PC-3 (cell line): ENCODE measurements around the gene SLC44A2. TPM values are rescaled to one million over a fixed set of nuclear protein-coding genes. Genes with fewer than 3 reads are reported as not detected.

Experiments used
- ATAC-seq: fragments of 200-7000 bp; cut with Tn5 transposase; 2 replicates; pipeline ENCODE4 v1.9.1; 2020; ENCODE audit warnings: mild to moderate bottlenecking, moderate library complexity
- BruUV-seq: library from RNA; stranded (reverse); fragments of 400-500 nt; replicated peaks from 2 replicates; lab custom pipeline; 2021; lab: Mats Ljungman, UMichigan
- CTCF ChIA-PET: fragments of 300-600 bp; sonication (Branson Sonifier 250); formaldehyde crosslinking; loops from one replicate; lab custom pipeline; 2022; ENCODE audit warnings: antibody characterized with exemption; lab: Charles Lee
- POLR2A ChIA-PET: fragments of 300-600 bp; sonication (Branson Sonifier 250); formaldehyde crosslinking; loops from one replicate; lab custom pipeline; 2022; ENCODE audit warnings: antibody characterized with exemption; ENCODE audit not compliant: unreplicated experiment; lab: Charles Lee
- DNase-seq: peaks from one replicate; pipeline ENCODE4 v3.0.0-alpha.2; 2015
- H2AFZ ChIP-seq: fragments of 300-600 bp; sonication (generic); 2 replicates; pipeline ENCODE4 v1.6.0; 2016; ENCODE audit warnings: antibody characterized with exemption, low read length
- H3F3A ChIP-seq: fragments of 300-600 bp; sonication (generic); one replicate; pipeline ENCODE4 v1.6.0; 2017; ENCODE audit warnings: antibody characterized with exemption, low read length, control low read depth, mild to moderate bottlenecking; ENCODE audit not compliant: unreplicated experiment
- H3K27ac ChIP-seq: fragments of 300-600 bp; sonication (generic); 2 replicates; pipeline ENCODE4 v1.5.1; 2016; ENCODE audit warnings: mild to moderate bottlenecking, low read length
- H3K27me3 ChIP-seq: fragments of 300-600 bp; sonication (generic); 2 replicates; pipeline ENCODE4 v1.6.1; 2016; ENCODE audit warnings: low read length, mixed read lengths
- H3K36me3 ChIP-seq: fragments of 300-600 bp; sonication (generic); 2 replicates; pipeline ENCODE4 v1.6.1; 2016; ENCODE audit warnings: low read depth, mixed run types, low read length, mixed read lengths
- H3K4me1 ChIP-seq: fragments of 300-600 bp; sonication (generic); 2 replicates; pipeline ENCODE4 v1.5.1; 2016; ENCODE audit warnings: low read length; ENCODE audit not compliant: insufficient read depth
- H3K4me2 ChIP-seq: fragments of 300-600 bp; sonication (generic); 2 replicates; pipeline ENCODE4 v1.6.0; 2016; ENCODE audit warnings: low read length
- H3K4me3 ChIP-seq: fragments of 300-600 bp; sonication (generic); 2 replicates; pipeline ENCODE4 v1.5.1; 2016; ENCODE audit warnings: mild to moderate bottlenecking, low read length, mixed read lengths
- H3K79me2 ChIP-seq: fragments of 300-600 bp; sonication (generic); 2 replicates; pipeline ENCODE4 v1.6.1; 2017; ENCODE audit warnings: low read length, mixed read lengths
- H3K9ac ChIP-seq: fragments of 300-600 bp; sonication (generic); 2 replicates; pipeline ENCODE4 v1.6.0; 2016; ENCODE audit warnings: mild to moderate bottlenecking, low read length
- H3K9me2 ChIP-seq: fragments of 300-600 bp; sonication (generic); replicated peaks from 2 replicates; pipeline ENCODE4 v1.6.1; 2016; ENCODE audit warnings: mixed run types, low read length, mixed read lengths
- H3K9me3 ChIP-seq: fragments of 300-600 bp; sonication (generic); 2 replicates; pipeline ENCODE4 v1.6.1; 2016; ENCODE audit warnings: low read length, mixed read lengths
- H4K20me1 ChIP-seq: fragments of 300-600 bp; sonication (generic); 2 replicates; pipeline ENCODE4 v1.6.1; 2016; ENCODE audit warnings: low read length, mixed read lengths
- EZH2 ChIP-seq: fragments of 300-600 bp; sonication (generic); IDR thresholded peaks from one replicate; pipeline ENCODE4 v1.6.1; 2017; ENCODE audit warnings: antibody characterized with exemption, mild to moderate bottlenecking, low read length; ENCODE audit not compliant: unreplicated experiment
- EZH2phosphoT487 ChIP-seq: fragments of 300-600 bp; sonication (generic); IDR thresholded peaks from 2 replicates; pipeline ENCODE4 v1.6.1; 2018; ENCODE audit warnings: mild to moderate bottlenecking, antibody characterized with exemption, low read length, borderline replicate concordance
- intact Hi-C: fragments of 100-400 bp; cut with micrococcal nuclease; formaldehyde crosslinking; loops from 2 replicates; pipeline ENCODE4 v1.9.0; 2023
- total RNA-seq: library from RNA; depleted of rRNA; stranded (reverse); fragments of >200 nt; gene quantifications from 2 replicates; pipeline ENCODE4 v1.2.3, GENCODE V29; 2014
- TF ChIP-seq, protein P1 (sequence below): fragments of 300-600 bp; sonication (generic); conservative IDR thresholded peaks from 2 replicates; pipeline ENCODE4 v1.5.1; 2017; ENCODE audit warnings: antibody characterized with exemption, low read depth, mild to moderate bottlenecking, low read length

SLC44A2 gene
- total RNA-seq, 1 experiment from 2014 or later = 63.9 TPM

DNA sequence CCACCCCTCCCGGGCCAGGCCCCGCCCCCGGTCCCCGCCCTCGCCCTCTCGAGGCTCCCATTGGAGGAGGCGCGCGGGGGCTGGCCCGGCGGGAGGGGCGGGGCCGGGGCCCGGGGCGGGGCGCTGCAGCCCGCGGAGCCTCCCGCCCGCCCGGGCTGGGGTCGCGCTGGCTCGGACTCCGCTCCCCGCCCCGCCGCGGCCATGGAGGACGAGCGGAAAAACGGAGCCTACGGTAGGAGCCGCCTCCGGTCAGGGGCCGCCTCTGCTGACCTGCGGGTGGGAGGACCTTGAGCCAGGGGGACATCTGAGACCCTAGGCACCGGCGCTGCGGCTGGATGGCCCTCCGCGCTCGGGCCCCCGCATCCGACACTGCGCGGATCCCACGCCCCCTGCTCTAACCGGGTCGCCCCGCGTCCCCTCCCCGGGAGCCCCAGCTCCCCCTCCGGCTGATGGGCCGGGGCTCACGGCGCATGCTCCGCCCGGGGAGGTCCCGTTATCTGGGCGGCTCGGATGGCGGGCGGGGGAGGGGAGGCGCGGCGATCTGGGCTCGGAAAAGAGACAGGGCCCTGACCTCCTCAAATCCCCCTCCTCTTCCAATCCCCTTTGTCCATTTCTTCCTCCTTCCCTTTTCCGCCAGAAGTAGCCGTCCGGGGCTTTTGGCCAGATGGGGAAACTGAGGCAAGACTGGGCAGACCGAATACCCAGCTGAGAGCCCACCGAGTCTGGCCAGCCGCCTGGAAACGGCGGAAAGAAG lies 22.8 kb upstream of the SLC44A2 start:
- peak; percentile 97 for ATAC-seq
- DNase-seq = peak; percentile 81
- CTCF ChIA-PET = interaction anchor here (0.5 to 1.0 kb wide), 4 partner anchors 21 to 186 kb away, joined by 3 to 5 read pairs (median 3); no protein-coding TSS in a partner anchor

DNA sequence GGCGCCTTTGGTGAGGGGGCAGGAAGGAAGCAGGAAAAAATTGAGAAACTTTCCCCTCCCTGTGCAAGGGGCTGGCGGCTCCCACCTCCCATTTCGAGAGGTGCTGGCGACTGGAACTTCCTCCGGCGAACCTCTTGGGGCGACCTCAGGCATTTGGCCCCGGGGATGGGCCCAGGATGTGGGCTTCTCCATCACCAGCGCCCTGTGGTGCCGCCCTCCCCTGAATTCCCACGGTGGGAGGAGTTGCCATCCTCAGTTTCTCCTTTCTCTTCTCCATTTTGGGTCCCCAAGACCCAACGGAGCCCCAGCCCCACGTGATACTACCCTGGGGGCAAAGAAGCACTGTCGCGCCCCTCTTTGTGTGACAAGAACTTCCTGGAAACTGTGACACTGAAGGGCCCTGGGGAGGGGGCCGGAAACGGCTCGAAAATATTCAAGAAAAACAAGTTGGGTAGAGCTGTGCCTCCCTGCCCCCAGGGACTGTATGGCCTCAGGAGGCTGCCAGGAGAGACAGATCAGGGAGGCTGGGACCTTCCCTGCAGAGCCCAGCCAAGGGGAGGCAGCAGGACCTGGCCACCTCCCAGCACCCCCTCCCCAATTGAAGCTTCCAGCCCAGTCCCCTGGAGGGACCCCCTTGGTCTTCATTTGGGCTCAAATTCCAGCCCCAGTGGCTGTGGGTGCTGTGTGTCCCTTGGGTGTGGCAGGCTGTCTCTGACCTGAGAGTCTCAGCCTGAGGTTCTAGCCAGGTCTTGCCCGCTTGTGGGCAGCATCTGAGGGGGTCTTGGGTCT lies 22.1 kb upstream of the SLC44A2 start:
- H4K20me1 ChIP-seq = no peaks in the 10 kb centered on the region
- peak overlapping the region; percentile 100 for H2AFZ ChIP-seq
- no peaks in the 10 kb centered on the region for H3K27me3 ChIP-seq
- TF ChIP-seq, protein P1, sequence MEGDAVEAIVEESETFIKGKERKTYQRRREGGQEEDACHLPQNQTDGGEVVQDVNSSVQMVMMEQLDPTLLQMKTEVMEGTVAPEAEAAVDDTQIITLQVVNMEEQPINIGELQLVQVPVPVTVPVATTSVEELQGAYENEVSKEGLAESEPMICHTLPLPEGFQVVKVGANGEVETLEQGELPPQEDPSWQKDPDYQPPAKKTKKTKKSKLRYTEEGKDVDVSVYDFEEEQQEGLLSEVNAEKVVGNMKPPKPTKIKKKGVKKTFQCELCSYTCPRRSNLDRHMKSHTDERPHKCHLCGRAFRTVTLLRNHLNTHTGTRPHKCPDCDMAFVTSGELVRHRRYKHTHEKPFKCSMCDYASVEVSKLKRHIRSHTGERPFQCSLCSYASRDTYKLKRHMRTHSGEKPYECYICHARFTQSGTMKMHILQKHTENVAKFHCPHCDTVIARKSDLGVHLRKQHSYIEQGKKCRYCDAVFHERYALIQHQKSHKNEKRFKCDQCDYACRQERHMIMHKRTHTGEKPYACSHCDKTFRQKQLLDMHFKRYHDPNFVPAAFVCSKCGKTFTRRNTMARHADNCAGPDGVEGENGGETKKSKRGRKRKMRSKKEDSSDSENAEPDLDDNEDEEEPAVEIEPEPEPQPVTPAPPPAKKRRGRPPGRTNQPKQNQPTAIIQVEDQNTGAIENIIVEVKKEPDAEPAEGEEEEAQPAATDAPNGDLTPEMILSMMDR = no peak
- no peak overlapping the region for H3K27ac ChIP-seq
- no peak for ATAC-seq
- H3K9me3 ChIP-seq = no peaks in the 10 kb centered on the region
- peak overlapping the region; percentile 40; the same call in 1 of the 2 replicates for H3K9ac ChIP-seq
- intact Hi-C loops = no loop called here
- ChIA-PET POLR2A (no interaction called here), CTCF (interaction anchor here (0.6 kb wide), 1 partner anchor 41 kb away, joined by 3 read pairs; no protein-coding TSS in a partner anchor)
- BruUV-seq = TSS peak; percentile 73
- H3K36me3 ChIP-seq = no peaks in the 10 kb centered on the region
- H3F3A ChIP-seq = no peaks in the 10 kb centered on the region
- peaks cover 18% of the 10 kb centered on the region for H3K4me1 ChIP-seq
- H3K4me3 ChIP-seq = peak overlapping the region; percentile 92
- DNase-seq = no peak
- H3K9me2 ChIP-seq = no peaks in the 10 kb centered on the region
- H3K79me2 ChIP-seq = no peaks in the 10 kb centered on the region
- H3K4me2 ChIP-seq = peak overlapping the region; percentile 100

More for the DNA sequence above, 22.8 kb upstream of the SLC44A2 start:
- POLR2A ChIA-PET = no interaction called here
- peak overlapping the region; percentile 100 for H3K4me2 ChIP-seq
- TF ChIP-seq EZH2phosphoT487 (no peak), EZH2 (no peak)
- TF ChIP-seq, protein P1 = no peak
- intact Hi-C loops = no loop called here
- peaks cover 18% of the 10 kb centered on the region for H3K4me1 ChIP-seq
- H3K9ac ChIP-seq = peak overlapping the region; percentile 40; the same call in 1 of the 2 replicates
- H3K4me3 ChIP-seq = peak overlapping the region; percentile 92
- no peaks in the 10 kb centered on the region for H3K79me2 ChIP-seq
- peak overlapping the region; percentile 100 for H2AFZ ChIP-seq
- no peaks in the 10 kb centered on the region for H3F3A ChIP-seq
- no peaks in the 10 kb centered on the region for H3K9me2 ChIP-seq
- H3K27me3 ChIP-seq = no peaks in the 10 kb centered on the region
- no peak overlapping the region for H3K27ac ChIP-seq
- no peaks in the 10 kb centered on the region for H3K9me3 ChIP-seq
- no peaks in the 10 kb centered on the region for H3K36me3 ChIP-seq
- BruUV-seq = no TSS peak
- H4K20me1 ChIP-seq = no peaks in the 10 kb centered on the region
